NAMALWA (cell line): ENCODE measurements around the gene ANK3.

ENCODE experiments used
- DNase-seq: peaks from one replicate; pipeline ENCODE4 v3.0.0-alpha.2; 2015; ENCODE audit warnings: low spot score

The ANK3 gene

GRCh38 chr10:60031183-60031582 is 358.5 kb downstream of the ANK3 start:
- no peak for DNase-seq

GRCh38 chr10:60029475-60029874 is 360.2 kb downstream of the ANK3 start:
- no peak for DNase-seq

- no peak for DNase-seq
These were observed 361.6 kb downstream of the ANK3 start for GRCh38 chr10:60028081-60028480.

GRCh38 chr10:60025279-60025678 is 364.4 kb downstream of the ANK3 start:
- DNase-seq: no peak

GRCh38 chr10:60024506-60024905 is 365.2 kb downstream of the ANK3 start:
- no peak for DNase-seq

GRCh38 chr10:60023155-60023877 is 366.4 kb downstream of the ANK3 start:
- no peak for DNase-seq

- no peak for DNase-seq
These were observed 368.3 kb downstream of the ANK3 start for GRCh38 chr10:60021361-60021760.

GRCh38 chr10:60016794-60017193 is 372.9 kb downstream of the ANK3 start:
- DNase-seq: no peak

GRCh38 chr10:60009710-60010383 is 379.8 kb downstream of the ANK3 start:
- no peak for DNase-seq

- no peak for DNase-seq
These were observed 380.4 kb downstream of the ANK3 start for GRCh38 chr10:60009276-60009675.

- no peak for DNase-seq
These were observed 380.9 kb downstream of the ANK3 start for GRCh38 chr10:60008816-60009215.

GRCh38 chr10:60006062-60006461 is 383.6 kb downstream of the ANK3 start:
- DNase-seq: no peak

- no peak for DNase-seq
These were observed 385.8 kb downstream of the ANK3 start for GRCh38 chr10:60003651-60004523.

GRCh38 chr10:60000747-60001146 is 388.9 kb downstream of the ANK3 start:
- no peak for DNase-seq

GRCh38 chr10:59997827-59998525 is 391.7 kb downstream of the ANK3 start:
- DNase-seq: no peak

- no peak for DNase-seq
These were observed 393.8 kb downstream of the ANK3 start for GRCh38 chr10:59995862-59996261.

- DNase-seq: no peak
These were observed 395.7 kb downstream of the ANK3 start for GRCh38 chr10:59993931-59994330.

- DNase-seq: peak; percentile 48
These were observed 398.0 kb downstream of the ANK3 start for GRCh38 chr10:59991661-59992060.

- DNase-seq: no peak
These were observed 398.6 kb downstream of the ANK3 start for GRCh38 chr10:59991117-59991516.

- DNase-seq: no peak
These were observed 404.0 kb downstream of the ANK3 start for GRCh38 chr10:59985639-59986038.

- no peak for DNase-seq
These were observed 405.3 kb downstream of the ANK3 start for GRCh38 chr10:59984415-59984814.

GRCh38 chr10:59980356-59980755 is 409.3 kb downstream of the ANK3 start:
- DNase-seq: no peak
